ENCODE measurements around the gene TANC2. TPM values are rescaled to one million over a fixed set of nuclear protein-coding genes. Genes with fewer than 3 reads are reported as not detected.

Gene TANC2
- total RNA-seq, 1 experiment from 2014 or later: 77.5 TPM

DNA sequence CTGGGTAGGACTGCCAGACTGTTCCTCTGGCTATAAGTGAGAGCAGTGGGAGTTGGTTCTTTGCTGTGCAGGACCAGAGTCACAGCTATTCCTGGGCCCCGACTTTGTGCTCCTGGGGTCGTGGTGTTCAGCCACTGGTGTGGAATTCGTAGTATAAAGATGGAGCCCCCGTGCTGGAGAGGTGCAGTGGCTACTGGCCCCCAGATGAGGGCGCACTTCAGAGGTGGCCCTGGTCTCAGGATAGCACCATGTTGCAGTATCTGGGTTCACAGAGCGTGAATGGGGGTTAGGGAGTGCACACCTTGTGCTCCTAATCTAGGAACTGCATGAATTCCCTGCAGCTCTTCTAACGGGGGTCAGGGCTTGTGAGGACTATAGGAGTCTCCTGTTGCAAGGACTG is 21.1 kb downstream of the TANC2 start:
- CTCF ChIA-PET: interaction anchor here (0.7 kb wide), 1 partner anchor 190 kb away, joined by 4 read pairs; no protein-coding TSS in a partner anchor
- Histone ChIP-seq H3K36me3 (ENCODE audit: control insufficient read depth, insufficient read depth, low read length) (no peaks in the 10 kb centered on the region), H3K4me1 (ENCODE audit: control insufficient read depth, insufficient read depth, low read length) (peaks cover 4% of the 10 kb centered on the region; the same call in 1 of the 2 replicates), H3K4me3 (ENCODE audit: low read depth in 2 of 2, low read length in 2 of 2) (no peak overlapping the region), H3K27me3 (ENCODE audit: control insufficient read depth, insufficient read depth, low read length) (no peaks in the 10 kb centered on the region), H3K9me3 (ENCODE audit: control insufficient read depth, insufficient read depth, low read depth, low read length) (peaks cover 19% of the 10 kb centered on the region; the same call in 1 of the 2 replicates), H3K27ac (ENCODE audit: low read length) (no peak overlapping the region)
- DNase-seq (ENCODE audit: low read depth, low spot score) (no peak), ATAC-seq (peak; percentile 45)
- POLR2A ChIA-PET: no interaction called here
- no TSS peak for BruUV-seq (replicated peaks)
- intact Hi-C loops (cut with micrococcal nuclease; ENCODE audit: unreplicated experiment): no loop called here
- TF ChIP-seq, protein P1, sequence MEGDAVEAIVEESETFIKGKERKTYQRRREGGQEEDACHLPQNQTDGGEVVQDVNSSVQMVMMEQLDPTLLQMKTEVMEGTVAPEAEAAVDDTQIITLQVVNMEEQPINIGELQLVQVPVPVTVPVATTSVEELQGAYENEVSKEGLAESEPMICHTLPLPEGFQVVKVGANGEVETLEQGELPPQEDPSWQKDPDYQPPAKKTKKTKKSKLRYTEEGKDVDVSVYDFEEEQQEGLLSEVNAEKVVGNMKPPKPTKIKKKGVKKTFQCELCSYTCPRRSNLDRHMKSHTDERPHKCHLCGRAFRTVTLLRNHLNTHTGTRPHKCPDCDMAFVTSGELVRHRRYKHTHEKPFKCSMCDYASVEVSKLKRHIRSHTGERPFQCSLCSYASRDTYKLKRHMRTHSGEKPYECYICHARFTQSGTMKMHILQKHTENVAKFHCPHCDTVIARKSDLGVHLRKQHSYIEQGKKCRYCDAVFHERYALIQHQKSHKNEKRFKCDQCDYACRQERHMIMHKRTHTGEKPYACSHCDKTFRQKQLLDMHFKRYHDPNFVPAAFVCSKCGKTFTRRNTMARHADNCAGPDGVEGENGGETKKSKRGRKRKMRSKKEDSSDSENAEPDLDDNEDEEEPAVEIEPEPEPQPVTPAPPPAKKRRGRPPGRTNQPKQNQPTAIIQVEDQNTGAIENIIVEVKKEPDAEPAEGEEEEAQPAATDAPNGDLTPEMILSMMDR (IDR thresholded peaks at IDR 0.05): peak; percentile 71
- TF ChIP-seq, protein P2, sequence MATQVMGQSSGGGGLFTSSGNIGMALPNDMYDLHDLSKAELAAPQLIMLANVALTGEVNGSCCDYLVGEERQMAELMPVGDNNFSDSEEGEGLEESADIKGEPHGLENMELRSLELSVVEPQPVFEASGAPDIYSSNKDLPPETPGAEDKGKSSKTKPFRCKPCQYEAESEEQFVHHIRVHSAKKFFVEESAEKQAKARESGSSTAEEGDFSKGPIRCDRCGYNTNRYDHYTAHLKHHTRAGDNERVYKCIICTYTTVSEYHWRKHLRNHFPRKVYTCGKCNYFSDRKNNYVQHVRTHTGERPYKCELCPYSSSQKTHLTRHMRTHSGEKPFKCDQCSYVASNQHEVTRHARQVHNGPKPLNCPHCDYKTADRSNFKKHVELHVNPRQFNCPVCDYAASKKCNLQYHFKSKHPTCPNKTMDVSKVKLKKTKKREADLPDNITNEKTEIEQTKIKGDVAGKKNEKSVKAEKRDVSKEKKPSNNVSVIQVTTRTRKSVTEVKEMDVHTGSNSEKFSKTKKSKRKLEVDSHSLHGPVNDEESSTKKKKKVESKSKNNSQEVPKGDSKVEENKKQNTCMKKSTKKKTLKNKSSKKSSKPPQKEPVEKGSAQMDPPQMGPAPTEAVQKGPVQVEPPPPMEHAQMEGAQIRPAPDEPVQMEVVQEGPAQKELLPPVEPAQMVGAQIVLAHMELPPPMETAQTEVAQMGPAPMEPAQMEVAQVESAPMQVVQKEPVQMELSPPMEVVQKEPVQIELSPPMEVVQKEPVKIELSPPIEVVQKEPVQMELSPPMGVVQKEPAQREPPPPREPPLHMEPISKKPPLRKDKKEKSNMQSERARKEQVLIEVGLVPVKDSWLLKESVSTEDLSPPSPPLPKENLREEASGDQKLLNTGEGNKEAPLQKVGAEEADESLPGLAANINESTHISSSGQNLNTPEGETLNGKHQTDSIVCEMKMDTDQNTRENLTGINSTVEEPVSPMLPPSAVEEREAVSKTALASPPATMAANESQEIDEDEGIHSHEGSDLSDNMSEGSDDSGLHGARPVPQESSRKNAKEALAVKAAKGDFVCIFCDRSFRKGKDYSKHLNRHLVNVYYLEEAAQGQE (IDR thresholded peaks at IDR 0.05; ENCODE audit: insufficient read depth in 1 of 2, low read depth in 2 of 2, low read length in 1 of 2): no peak
- in situ Hi-C loops (cut with HindIII; ENCODE audit: low pct_unique_long_range_greater_than_20kb, low sequenced_read_pairs): no loop called here

DNA sequence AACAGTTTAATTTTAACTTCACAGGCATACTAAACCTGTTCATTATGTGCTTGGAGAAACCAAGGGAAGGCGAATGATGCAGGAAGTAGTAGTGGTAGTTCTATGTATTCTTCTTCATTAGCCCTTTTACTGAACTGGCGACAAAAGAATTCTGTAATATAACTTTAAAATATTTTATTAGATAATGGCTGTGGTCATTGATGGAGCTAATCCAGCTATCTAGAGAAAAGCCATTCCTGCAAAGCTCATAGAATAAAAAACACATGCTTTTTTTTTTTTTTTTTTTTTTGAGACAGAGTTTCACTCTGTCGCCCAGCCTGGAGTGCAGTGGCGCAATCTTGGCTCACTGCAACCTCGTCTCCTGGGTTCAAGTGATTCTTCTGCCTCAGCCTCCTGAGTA is 23.5 kb downstream of the TANC2 start:
- BruUV-seq (replicated peaks): no TSS peak
- no peak for ATAC-seq
- Histone ChIP-seq H3K9me3 (ENCODE audit: control insufficient read depth, insufficient read depth, low read depth, low read length) (peaks cover 8% of the 10 kb centered on the region; the same call in 1 of the 2 replicates), H3K4me1 (ENCODE audit: control insufficient read depth, insufficient read depth, low read length) (peaks cover 4% of the 10 kb centered on the region; the same call in 1 of the 2 replicates), H3K4me3 (ENCODE audit: low read depth in 2 of 2, low read length in 2 of 2) (no peak overlapping the region), H3K27me3 (ENCODE audit: control insufficient read depth, insufficient read depth, low read length) (no peaks in the 10 kb centered on the region), H3K27ac (ENCODE audit: low read length) (no peak overlapping the region), H3K36me3 (ENCODE audit: control insufficient read depth, insufficient read depth, low read length) (no peaks in the 10 kb centered on the region)
- TF ChIP-seq, protein P2 (IDR thresholded peaks at IDR 0.05; ENCODE audit: insufficient read depth in 1 of 2, low read depth in 2 of 2, low read length in 1 of 2): no peak
- no peak for TF ChIP-seq POLR2AphosphoS5 (IDR thresholded peaks at IDR 0.05; ENCODE audit: low read depth, low read length)
- TF ChIP-seq SIN3A (IDR thresholded peaks at IDR 0.05; ENCODE audit: borderline replicate concordance, insufficient read depth, low read depth, low read length): no peak
- no peak for TF ChIP-seq TCF7L2 (IDR thresholded peaks at IDR 0.05; ENCODE audit: low read depth, low read length)
- no peak for DNase-seq (ENCODE audit: low read depth, low spot score)
- CTCF ChIA-PET: no interaction called here
- POLR2A ChIA-PET: no interaction called here
- in situ Hi-C loops (cut with HindIII; ENCODE audit: low pct_unique_long_range_greater_than_20kb, low sequenced_read_pairs): no loop called here
- intact Hi-C loops (cut with micrococcal nuclease; ENCODE audit: unreplicated experiment): no loop called here
